ENCODE results near the gene MYL11. TPM values are rescaled to one million over a fixed set of nuclear protein-coding genes. Genes with fewer than 3 reads are reported as not detected.

The MYL11 gene
- total RNA-seq, 1 donor from 2014 or later: not detected

- peaks cover 14% of the 10 kb centered on the region for H3K36me3 Mint-ChIP-seq (ENCODE audit: low read depth, unreplicated experiment)
- Histone ChIP-seq H3K36me3 (ENCODE audit: insufficient read depth, low read length) (peaks cover 14% of the 10 kb centered on the region), H2AFZ (ENCODE audit: low read depth, low read length) (no peak overlapping the region), H3K27ac (ENCODE audit: low read depth, low read length) (no peak overlapping the region), H3K9ac (ENCODE audit: low read length) (no peak overlapping the region), H3K4me3 (ENCODE audit: insufficient read depth, low read depth, low read length) (no peak overlapping the region), H3K79me2 (ENCODE audit: insufficient read depth, low read length) (peaks cover 33% of the 10 kb centered on the region), H4K20me1 (ENCODE audit: insufficient read depth, low read length) (peaks cover 56% of the 10 kb centered on the region), H3K4me1 (ENCODE audit: insufficient read depth, low read length) (peaks cover 5% of the 10 kb centered on the region), H3K9me3 (ENCODE audit: insufficient read depth, low read depth, low read length) (no peaks in the 10 kb centered on the region), H3K27me3 (ENCODE audit: insufficient read depth, low read length) (no peaks in the 10 kb centered on the region), H3K4me2 (ENCODE audit: low read length) (no peak overlapping the region)
- H3K4me1 Mint-ChIP-seq (ENCODE audit: low read depth, unreplicated experiment): peaks cover 10% of the 10 kb centered on the region
- H3K27me3 Mint-ChIP-seq (ENCODE audit: low read depth, unreplicated experiment): no peaks in the 10 kb centered on the region
- H3K4me3 Mint-ChIP-seq (ENCODE audit: unreplicated experiment): no peak overlapping the region
- no peak for FAIRE-seq
- DNase-seq (ENCODE audit: low read depth): no peak
- H3K9me3 Mint-ChIP-seq (ENCODE audit: unreplicated experiment): no peaks in the 10 kb centered on the region
- no peak for TF ChIP-seq CTCF (IDR thresholded peaks at IDR 0.05; ENCODE audit: insufficient read depth, low read depth, low read length)
- TF ChIP-seq EZH2 (IDR thresholded peaks at IDR 0.05; ENCODE audit: insufficient read depth, low read length): no peak
- no peak overlapping the region for H3K27ac Mint-ChIP-seq (ENCODE audit: unreplicated experiment)
These were observed 39.6 kb downstream of the MYL11 start for GRCh38 chr16:30414159-30414558.

GRCh38 chr16:30416047-30416603, 41.5 kb downstream of the MYL11 start:
- FAIRE-seq: no peak
- no peak overlapping the region for H3K4me3 Mint-ChIP-seq (ENCODE audit: unreplicated experiment)
- no peaks in the 10 kb centered on the region for H3K27me3 Mint-ChIP-seq (ENCODE audit: low read depth, unreplicated experiment)
- peaks cover 20% of the 10 kb centered on the region for H3K36me3 Mint-ChIP-seq (ENCODE audit: low read depth, unreplicated experiment)
- H3K27ac ChIP-seq (ENCODE audit: low read depth, low read length): no peak overlapping the region
- no peak for TF ChIP-seq CTCF (IDR thresholded peaks at IDR 0.05; ENCODE audit: insufficient read depth, low read depth, low read length)
- TF ChIP-seq EZH2 (IDR thresholded peaks at IDR 0.05; ENCODE audit: insufficient read depth, low read length): no peak
- H3K4me1 ChIP-seq (ENCODE audit: insufficient read depth, low read length): no peaks in the 10 kb centered on the region
- no peak overlapping the region for H3K27ac Mint-ChIP-seq (ENCODE audit: unreplicated experiment)
- peaks cover 9% of the 10 kb centered on the region for H3K36me3 ChIP-seq (ENCODE audit: insufficient read depth, low read length)
- no peaks in the 10 kb centered on the region for H3K27me3 ChIP-seq (ENCODE audit: insufficient read depth, low read length)
- H3K4me2 ChIP-seq (ENCODE audit: low read length): no peak overlapping the region
- peaks cover 51% of the 10 kb centered on the region for H4K20me1 ChIP-seq (ENCODE audit: insufficient read depth, low read length)
- no peak overlapping the region for H3K9ac ChIP-seq (ENCODE audit: low read length)
- peaks cover 22% of the 10 kb centered on the region for H3K79me2 ChIP-seq (ENCODE audit: insufficient read depth, low read length)
- no peaks in the 10 kb centered on the region for H3K9me3 Mint-ChIP-seq (ENCODE audit: unreplicated experiment)
- no peaks in the 10 kb centered on the region for H3K9me3 ChIP-seq (ENCODE audit: insufficient read depth, low read depth, low read length)
- no peak for DNase-seq (ENCODE audit: low read depth)
- H2AFZ ChIP-seq (ENCODE audit: low read depth, low read length): no peak overlapping the region
- no peak overlapping the region for H3K4me3 ChIP-seq (ENCODE audit: insufficient read depth, low read depth, low read length)
- peaks cover 7% of the 10 kb centered on the region for H3K4me1 Mint-ChIP-seq (ENCODE audit: low read depth, unreplicated experiment)
